Fibroblast of mammary gland (primary cell): ENCODE results near the gene RNF157.

Source experiments
- DNase-seq: peaks from one replicate; pipeline ENCODE4 v3.0.0-alpha.2; 2010; ENCODE audit warnings: low read depth
- H3K4me3 ChIP-seq: 2 replicates; pipeline ENCODE4 v1.5.1; 2011; ENCODE audit warnings: low read depth, mild to moderate bottlenecking, low read length, moderate library complexity; ENCODE audit not compliant: control insufficient read depth
- TF ChIP-seq, protein P1 (sequence below): conservative IDR thresholded peaks from 2 replicates; pipeline ENCODE4 v1.5.1; 2011; ENCODE audit warnings: low read depth, low read length, inconsistent platforms; ENCODE audit not compliant: control insufficient read depth, insufficient read depth

The RNF157 gene

DNA sequence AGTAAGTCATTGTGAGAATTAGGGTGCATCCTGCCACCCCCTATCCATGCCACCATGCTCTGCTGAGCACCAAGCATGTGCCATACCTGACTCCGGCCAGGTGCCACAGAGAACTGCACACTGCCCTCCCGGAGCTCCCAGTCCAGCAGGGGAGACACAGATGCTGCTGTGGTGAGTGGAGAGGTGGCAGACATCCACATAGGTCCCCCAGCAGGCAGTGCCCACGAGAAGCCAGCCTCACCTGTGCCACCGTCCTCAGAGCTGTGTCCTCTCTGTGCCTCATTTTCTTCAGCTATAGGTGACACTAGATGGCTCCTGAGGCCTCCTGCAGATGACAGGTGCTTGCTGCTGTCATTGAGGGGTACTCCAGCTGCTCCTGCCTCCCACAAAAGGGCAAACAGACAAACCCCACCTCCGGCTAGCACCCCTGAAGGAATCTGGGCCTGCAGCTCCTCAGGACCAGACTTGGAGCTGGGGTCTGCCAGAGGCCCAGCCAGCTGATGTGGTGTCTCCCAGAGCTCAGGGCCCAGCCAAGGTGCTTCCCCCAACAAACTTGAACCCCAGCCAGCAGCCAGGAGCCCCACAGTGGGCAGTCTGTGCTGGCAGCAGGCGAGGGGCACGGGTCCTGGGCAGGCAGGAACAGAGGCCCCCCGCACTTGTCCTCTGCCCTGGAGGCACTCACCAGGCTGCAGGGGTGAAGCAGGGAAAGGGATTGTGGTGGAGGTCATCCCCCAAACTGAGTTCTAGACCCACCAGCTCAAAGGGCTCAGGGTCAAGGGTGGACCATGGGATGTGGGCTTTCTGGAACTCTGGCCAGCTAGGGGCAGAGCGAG is 116.3 kb downstream of the RNF157 start:
- no peak overlapping the region for H3K4me3 ChIP-seq
- no peak for DNase-seq
- TF ChIP-seq, protein P1, sequence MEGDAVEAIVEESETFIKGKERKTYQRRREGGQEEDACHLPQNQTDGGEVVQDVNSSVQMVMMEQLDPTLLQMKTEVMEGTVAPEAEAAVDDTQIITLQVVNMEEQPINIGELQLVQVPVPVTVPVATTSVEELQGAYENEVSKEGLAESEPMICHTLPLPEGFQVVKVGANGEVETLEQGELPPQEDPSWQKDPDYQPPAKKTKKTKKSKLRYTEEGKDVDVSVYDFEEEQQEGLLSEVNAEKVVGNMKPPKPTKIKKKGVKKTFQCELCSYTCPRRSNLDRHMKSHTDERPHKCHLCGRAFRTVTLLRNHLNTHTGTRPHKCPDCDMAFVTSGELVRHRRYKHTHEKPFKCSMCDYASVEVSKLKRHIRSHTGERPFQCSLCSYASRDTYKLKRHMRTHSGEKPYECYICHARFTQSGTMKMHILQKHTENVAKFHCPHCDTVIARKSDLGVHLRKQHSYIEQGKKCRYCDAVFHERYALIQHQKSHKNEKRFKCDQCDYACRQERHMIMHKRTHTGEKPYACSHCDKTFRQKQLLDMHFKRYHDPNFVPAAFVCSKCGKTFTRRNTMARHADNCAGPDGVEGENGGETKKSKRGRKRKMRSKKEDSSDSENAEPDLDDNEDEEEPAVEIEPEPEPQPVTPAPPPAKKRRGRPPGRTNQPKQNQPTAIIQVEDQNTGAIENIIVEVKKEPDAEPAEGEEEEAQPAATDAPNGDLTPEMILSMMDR, result no peak

GRCh38 chr17:76123191-76123499 is 117.1 kb downstream of the RNF157 start:
- no peak for DNase-seq
- TF ChIP-seq, protein P1, result no peak
- H3K4me3 ChIP-seq, result no peak overlapping the region

DNA sequence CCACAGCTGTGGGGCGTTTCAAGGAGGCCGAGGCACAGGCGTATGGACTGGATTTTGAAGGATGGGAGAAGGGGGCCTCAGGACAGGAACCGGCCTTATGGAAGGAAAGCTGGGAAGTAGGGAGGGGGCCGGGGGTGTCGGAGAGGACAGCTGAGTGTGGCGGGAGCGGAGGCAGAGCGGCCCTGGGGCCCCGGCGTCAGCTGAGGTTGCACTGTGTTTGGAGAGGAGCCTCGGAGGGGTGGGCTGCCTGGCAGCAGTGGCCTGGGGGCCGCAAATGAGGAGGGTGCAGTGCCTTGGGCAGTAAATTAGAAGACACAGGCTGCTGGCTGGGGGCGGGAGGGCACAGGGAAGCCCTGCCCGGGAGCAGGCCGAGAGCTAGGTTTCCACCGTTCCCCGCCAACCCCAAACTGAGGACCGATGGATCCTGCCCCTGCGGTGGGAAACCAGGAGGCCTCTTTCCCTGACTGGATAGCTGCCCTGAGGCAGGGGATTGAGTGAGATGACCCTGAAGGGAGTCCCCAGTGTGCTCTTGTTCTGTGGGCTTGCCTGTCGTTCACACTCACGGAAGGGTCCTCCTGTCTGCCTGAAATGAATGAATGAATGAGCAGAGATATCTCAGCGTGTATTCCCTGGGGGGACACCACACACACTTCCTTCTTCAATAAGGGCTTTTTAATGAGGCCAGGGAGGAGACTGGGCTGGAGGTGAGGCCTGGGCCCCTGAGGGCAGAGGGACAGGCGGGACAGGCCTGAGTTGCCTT is 117.7 kb downstream of the RNF157 start:
- no peak for DNase-seq
- no peak overlapping the region for H3K4me3 ChIP-seq
- TF ChIP-seq, protein P1, result no peak

DNA sequence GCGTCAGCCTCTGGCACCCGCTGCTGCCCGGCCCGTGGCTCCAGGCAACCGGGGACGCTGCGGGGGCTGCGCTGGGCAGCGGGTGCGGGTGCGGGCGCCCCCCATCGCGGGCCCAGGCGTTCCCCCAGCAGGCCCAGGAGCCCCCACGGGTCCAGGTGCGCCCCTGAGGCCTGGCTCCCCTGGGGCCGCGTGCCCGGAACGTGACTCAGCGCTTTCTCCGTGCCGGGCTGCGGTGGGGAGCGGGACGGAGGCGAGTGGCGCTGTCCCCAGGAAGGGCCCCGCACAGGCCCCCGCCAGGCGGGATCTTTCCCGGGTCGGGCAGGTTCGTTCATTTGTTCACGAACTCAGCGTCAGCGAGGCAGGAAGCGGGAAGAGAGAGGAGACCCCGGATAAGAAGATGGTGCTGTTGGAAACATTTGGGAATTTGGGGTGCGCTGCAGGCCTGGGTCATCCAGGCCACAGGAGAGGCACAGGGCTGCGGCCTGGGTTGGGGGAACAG is 118.3 kb downstream of the RNF157 start:
- H3K4me3 ChIP-seq, result peak overlapping the region; percentile 27

GRCh38 chr17:76120658-76121008 is 119.7 kb downstream of the RNF157 start:
- DNase-seq, result no peak
- no peak overlapping the region for H3K4me3 ChIP-seq
- TF ChIP-seq, protein P1, result no peak

More for the DNA sequence above, 118.3 kb downstream of the RNF157 start:
- DNase-seq, result peak; percentile 11
- TF ChIP-seq, protein P1, result no peak

DNA sequence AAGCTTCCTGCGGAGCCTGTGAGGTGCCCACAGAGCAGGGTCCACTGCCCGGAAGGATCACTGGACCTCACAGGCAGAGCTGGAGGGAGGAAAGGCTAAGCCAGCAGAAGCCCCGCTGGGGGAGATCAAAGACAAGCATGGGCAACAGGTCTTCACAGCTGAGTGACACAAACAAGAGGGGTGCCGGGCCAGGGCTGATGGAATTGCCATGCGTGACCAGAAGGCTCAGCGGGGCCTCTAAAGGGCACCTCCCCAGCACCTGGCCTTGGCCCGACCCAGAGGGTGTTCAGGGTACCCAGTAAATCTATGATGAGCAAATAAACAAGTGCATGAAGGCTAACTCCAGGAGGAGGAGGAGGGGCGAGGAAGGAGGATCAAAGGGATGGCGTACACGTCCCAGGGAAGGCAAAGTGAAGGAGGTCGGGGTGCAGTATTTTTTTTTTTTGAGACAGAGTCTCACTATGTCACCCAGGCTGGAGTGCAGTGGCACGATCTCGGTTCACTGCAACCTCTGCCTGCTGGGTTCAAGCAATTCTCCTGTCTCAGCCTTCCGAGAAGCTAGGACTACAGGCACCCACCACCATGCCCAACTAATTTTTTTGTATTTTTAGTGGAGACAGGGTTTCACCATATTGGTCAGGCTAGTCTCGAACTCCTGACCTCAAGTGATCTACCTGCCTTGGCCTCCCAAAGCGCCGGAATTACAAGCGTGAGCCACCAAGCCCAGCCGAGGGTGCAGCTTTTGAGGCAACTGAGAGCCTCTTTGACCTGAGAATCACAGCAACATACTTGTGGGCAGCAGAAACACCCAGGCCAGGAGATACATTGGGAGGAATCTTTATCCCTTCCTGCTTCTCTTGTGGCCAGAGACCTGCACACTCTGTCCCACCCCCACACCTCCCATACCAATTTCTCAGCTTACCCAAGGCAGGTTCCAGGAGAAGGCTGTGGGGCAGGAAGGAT is 120.6 kb downstream of the RNF157 start:
- TF ChIP-seq, protein P1, result no peak
- DNase-seq, result no peak
- H3K4me3 ChIP-seq, result no peak overlapping the region
